Measurements from ENCODE around the gene LPCAT2.

Gene LPCAT2

DNA sequence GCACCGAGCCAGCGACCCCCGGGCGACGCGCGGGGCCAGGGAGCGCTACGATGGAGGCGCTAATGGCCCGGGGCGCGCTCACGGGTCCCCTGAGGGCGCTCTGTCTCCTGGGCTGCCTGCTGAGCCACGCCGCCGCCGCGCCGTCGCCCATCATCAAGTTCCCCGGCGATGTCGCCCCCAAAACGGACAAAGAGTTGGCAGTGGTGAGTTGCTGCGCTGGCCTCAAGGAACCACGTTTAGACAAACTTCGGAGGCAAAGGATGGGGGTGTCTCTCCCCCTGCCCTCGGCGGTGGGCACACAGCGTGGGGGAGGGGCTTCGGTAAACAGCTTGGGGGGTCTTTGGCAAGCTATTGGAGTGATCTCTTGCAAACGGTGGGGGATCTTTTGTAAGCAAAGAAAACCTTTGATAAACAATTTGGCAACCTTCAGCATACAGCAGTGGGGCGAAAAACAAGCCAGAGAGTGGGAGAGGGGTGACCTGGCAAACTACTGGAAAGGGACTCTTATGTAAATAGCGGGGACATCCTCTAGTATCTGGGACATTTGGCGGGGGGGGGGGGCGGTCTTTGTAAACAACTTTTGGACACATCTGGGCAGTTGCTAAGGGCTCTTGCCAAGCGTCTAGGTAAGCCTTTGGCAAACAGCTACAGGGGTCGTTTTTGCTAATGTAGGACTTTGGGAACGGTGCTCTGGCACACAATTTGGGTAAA, 29.3 kb upstream of the LPCAT2 start:
- Histone ChIP-seq H3K4me3 (ENCODE audit: low read depth, low read length) (peak overlapping the region; percentile 20), H3K9me3 (ENCODE audit: control insufficient read depth, low read length) (no peaks in the 10 kb centered on the region), H3K9ac (no peak overlapping the region), H3K79me2 (no peaks in the 10 kb centered on the region), H3K4me2 (ENCODE audit: low read length) (peak overlapping the region; percentile 45), H3K4me1 (no peaks in the 10 kb centered on the region), H3K36me3 (ENCODE audit: control insufficient read depth, insufficient read depth, low read length) (no peaks in the 10 kb centered on the region), H2AFZ (peak overlapping the region; percentile 10), H3K27me3 (ENCODE audit: control insufficient read depth, insufficient read depth, low read length) (no peaks in the 10 kb centered on the region), H3K27ac (peak overlapping the region; percentile 27)
- TF ChIP-seq CTCF (IDR thresholded peaks at IDR 0.05) = no peak

GRCh38 chr16:55480228-55480655, 28.6 kb upstream of the LPCAT2 start:
- Histone ChIP-seq H3K4me2 (ENCODE audit: low read length) (peak overlapping the region; percentile 45), H3K27me3 (ENCODE audit: control insufficient read depth, insufficient read depth, low read length) (no peaks in the 10 kb centered on the region), H3K4me3 (ENCODE audit: low read depth, low read length) (no peak overlapping the region), H3K9me3 (ENCODE audit: control insufficient read depth, low read length) (no peaks in the 10 kb centered on the region), H3K79me2 (no peaks in the 10 kb centered on the region), H3K4me1 (no peaks in the 10 kb centered on the region), H3K36me3 (ENCODE audit: control insufficient read depth, insufficient read depth, low read length) (no peaks in the 10 kb centered on the region), H3K9ac (no peak overlapping the region), H3K27ac (no peak overlapping the region), H2AFZ (peak overlapping the region; percentile 28)
- no peak for TF ChIP-seq CTCF (IDR thresholded peaks at IDR 0.05)

DNA sequence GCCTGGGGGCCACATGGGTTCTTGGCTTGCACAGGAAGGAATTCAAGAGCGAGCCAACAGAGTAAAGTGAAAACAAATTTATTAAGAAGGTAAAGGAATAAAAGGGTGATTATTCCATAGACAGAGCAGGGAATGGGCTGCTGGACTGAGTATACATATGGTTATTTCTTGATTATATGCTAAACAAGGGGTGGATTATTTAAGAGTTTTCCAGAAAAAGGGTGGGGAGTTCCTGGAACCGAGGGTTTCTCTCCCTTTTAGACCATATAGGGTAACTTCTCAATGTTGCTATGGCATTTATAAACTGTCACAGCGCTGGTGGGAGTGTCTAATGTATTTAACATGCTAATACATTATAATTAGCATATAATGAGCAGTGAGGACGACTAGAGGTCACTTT, 27.8 kb upstream of the LPCAT2 start:
- Histone ChIP-seq H3K79me2 (no peaks in the 10 kb centered on the region), H3K9me3 (ENCODE audit: control insufficient read depth, low read length) (no peaks in the 10 kb centered on the region), H2AFZ (no peak overlapping the region), H3K27me3 (ENCODE audit: control insufficient read depth, insufficient read depth, low read length) (no peaks in the 10 kb centered on the region), H3K4me3 (ENCODE audit: low read depth, low read length) (no peak overlapping the region), H3K9ac (no peak overlapping the region), H3K36me3 (ENCODE audit: control insufficient read depth, insufficient read depth, low read length) (no peaks in the 10 kb centered on the region), H3K4me1 (no peaks in the 10 kb centered on the region), H3K27ac (no peak overlapping the region), H3K4me2 (ENCODE audit: low read length) (no peak overlapping the region)
- TF ChIP-seq CTCF (IDR thresholded peaks at IDR 0.05) = no peak

DNA sequence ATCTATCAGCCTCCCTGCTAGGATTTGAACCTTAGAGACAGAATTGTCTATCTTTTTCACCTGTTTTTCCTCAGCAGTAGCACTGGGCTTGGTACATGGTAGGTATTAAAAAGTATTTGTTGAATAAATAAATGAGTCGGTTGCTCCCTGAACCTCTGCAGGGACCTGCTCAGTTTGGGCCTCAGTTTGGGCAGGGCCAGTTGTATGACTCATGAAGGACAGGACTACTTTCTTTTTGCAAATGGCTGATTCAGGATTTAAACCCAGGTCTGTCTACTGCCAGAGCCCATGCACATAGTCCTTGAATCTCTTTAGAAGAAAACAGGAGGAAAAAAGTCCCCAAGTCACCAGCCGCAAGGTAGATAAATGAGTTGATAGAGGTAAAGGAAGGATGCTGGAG, 26.8 kb upstream of the LPCAT2 start:
- Histone ChIP-seq H3K27ac (no peak overlapping the region), H3K4me3 (ENCODE audit: low read depth, low read length) (no peak overlapping the region), H3K9me3 (ENCODE audit: control insufficient read depth, low read length) (no peaks in the 10 kb centered on the region), H3K9ac (no peak overlapping the region), H3K4me1 (no peaks in the 10 kb centered on the region), H3K27me3 (ENCODE audit: control insufficient read depth, insufficient read depth, low read length) (no peaks in the 10 kb centered on the region), H3K79me2 (no peaks in the 10 kb centered on the region), H3K4me2 (ENCODE audit: low read length) (no peak overlapping the region), H2AFZ (no peak overlapping the region), H3K36me3 (ENCODE audit: control insufficient read depth, insufficient read depth, low read length) (no peaks in the 10 kb centered on the region)
- TF ChIP-seq CTCF (IDR thresholded peaks at IDR 0.05) = no peak
